Activated T-helper 1 cell treated with Interleukin-2 at 50 U/mL for 16 hours (primary cell): ENCODE results near the gene FNDC10.
A peak's percentile ranks its signal among the peaks of the same experiment; 100 is the strongest.
"Not testable (repeated sequence)": the region's sequence is repeated elsewhere in the genome, so short reads cannot be mapped to it uniquely, and the experiment has no call there.

Source experiments
- DNase-seq: peaks from one replicate; pipeline ENCODE4 v3.0.0-alpha.2; 2020; ENCODE audit warnings: low read depth

The FNDC10 gene

DNA sequence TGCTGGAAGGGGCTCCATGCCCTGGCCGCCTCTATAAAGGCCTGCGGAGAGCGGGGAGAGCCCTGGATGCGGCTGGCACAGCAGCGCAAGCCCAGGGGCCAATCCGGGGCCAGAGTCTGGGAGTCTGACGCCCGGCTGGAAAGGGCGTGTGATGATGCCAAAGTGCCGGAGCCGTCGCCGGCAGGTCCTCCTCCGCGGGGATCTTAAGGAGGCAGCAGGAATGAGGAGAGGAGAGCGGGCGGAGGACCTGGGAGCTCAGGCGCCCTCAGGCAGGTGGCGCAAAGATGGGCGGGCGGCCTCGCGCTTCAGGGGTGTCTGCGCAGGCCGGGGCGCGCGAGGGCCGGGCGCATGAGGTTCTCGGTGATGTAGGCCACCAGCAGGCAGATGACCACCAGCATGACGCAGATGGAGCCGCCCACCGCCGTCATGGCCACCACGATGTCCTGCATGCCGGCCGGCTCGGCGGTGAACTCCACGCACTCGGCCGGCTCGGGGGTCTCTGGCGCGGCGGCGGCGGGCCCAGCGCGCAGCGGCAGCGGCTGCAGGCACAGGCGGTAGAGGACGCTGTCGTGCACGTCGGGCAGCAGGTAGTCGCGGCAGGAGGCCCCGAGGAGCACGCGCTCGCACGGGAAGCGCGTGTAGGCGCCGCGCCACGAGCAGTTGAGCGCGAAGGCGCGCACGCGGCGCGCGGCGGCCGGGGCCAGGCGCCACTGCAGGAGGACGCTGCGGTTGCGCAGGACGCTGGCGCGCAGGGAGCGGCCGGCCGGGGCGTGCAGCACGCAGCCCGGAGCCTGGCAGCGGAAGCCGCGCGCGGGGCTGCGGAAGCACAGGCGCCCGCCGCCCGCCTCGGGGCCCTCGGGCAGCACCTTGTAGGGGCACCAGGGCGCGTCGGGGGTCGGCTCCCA is 653 bp downstream of the FNDC10 start:
- DNase-seq: no peak

DNA sequence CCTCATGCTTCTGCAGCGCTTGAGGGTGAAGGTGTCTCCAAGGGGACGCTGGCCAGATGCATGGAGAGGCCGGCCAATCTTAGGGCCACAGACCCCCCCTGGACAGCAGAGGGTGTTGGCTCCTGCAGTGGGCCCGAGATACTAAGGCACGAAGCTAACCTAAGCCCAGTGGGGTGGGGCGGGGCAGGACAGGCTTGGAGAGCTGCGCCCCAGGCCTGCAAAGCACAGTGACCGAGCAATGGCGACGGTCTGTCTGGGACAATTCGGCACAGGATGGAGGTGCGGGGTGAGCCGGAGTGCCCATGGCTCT is 1.3 kb downstream of the FNDC10 start:
- no peak for DNase-seq

DNA sequence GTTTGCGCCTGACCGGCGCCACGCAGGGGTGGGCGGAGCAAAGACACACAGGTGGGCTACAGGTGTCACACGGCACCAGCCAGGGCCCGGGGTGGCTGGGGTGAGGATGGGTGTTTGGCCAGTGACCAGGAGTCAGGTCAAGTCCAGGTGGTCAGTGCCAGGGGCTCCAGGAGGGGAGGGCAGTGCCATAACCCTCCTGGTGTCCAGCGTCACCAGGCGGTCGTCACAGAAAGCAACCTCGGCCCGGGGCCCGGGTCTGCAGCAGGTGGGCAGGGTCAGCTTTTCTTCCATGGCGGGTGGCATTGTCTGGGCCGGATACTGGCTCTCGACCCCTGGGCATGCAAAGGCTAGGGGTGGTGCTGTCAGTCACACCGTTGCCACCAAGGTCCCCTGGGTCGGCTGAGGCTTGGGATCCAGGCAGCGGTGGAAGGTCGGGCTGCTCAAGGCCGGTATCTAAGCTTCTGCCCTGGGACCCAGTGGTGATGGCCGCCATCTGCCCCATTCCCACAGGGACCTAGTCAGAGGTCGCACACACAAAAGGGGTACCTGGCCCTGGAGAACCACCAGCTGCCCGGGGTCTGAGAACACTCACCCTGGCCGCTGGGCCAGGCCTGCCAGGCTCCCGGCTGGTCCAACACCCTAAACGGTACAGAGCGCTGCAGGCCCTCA is 1.8 kb downstream of the FNDC10 start:
- no peak for DNase-seq

DNA sequence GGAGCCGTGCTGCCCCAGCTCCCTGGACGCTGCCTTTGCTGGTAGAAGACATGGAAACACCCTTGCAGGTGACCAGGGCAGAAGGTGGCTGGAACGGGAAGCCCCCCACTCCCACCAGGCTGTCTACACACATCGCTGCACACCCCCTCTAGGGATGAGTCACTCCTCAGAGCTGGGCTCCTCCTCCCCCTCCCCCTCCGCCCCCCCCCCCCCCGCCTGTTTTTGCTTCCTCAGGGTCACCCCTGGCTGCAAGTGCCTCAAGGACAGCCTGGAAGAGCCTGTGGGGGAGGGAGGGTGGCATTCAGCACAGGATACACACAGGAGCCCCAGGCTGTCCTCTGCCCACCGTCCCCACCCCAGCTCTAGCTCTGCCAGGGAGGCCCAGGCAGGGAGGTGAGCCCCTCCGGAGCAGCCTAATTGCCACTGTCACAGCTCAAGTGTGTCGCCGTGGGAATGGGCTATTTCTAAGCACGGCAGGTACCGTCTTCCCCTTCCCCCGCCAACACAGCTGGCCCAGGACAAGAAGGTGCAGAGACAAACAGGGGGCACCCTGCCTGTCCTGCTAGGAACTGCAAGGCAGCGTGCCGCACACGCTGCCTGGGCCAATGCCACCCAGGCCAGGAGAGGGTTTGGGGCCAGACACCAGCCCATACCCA is 2.5 kb downstream of the FNDC10 start:
- no peak for DNase-seq

DNA sequence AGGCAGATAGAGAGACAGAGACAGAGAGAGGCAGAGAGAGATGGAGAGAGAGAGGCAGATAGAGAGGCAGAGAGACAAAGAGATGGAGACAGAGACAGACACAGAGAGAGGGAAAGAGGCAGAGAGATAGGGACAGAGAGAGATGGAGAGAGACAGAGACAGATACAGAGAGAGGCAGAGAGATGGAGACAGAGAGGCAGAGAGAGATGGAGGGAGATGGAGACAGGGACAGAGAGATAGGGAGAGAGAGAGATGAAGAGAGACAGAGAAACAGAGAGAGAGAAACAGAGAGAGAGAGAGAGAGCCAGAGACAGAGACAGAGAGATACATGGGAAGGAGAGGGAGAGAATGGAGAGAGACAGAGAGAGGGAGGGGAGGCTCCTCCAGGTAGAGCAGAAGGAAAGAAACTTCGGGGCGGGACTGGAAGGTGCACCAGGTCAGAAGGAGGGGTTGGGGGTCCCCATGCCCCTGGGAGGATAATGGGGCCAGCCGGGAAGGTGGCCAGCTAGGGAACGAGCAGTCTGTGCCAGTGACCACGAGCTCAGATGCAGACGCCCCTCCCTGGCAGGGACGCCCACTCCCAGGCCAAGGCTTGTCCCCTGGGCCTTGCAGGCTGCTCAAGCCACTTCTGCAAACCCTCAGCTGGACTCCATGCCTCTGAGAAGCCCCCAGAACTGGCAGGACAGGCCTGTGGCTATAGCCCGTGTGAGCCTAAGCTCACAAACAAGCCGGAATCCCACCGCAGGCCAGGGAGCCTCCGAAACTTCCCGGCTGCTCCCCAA is 3.3 kb downstream of the FNDC10 start:
- no peak for DNase-seq

DNA sequence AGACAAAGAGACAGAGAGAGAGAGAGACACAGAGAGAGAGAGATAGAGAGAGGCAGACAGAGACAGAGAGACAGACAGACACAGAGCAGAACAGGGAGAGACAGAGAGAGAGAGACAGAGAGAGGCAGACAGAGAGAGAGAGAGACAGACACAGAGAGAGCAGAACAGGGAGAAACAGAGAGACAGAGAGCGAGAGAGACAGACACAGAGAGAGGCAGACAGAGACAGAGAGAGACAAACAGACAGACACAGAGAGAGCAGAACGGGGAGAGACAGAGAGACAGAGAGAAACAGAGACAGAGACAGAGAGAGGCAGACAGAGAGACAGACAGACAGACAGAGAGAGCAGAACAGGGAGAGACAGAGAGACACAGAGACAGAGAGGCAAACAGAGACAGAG is 4.6 kb downstream of the FNDC10 start:
- not testable (repeated sequence) for DNase-seq

DNA sequence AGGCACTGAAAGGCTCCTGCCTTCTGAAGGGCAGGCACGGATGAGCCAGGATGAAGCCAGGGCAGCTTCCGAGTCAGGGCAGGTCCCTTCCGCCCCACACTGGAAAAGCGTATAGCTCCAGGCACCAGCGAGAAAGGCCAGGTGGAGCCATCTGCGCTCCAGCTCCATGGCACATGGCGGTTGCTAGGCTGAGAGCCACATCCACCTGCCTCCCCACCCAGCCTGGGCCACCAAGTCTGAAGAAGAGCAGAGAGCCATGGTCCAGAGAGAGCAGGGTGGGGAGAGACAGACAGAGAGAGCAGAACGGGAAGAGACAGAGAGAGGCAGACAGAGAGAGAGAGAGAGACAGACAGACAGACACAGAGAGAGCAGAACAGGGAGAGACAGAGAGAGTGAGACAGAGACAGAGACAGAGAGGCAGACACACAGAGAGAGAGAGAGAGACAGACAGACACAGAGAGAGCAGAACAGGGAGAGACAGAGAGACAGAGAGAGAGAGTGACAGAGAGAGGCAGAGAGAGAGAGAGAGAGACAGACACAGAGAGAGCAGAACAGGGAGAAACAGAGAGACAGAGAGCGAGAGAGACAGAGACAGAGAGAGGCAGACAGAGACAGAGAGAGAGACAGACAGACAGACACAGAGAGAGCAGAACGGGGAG is 5.2 kb downstream of the FNDC10 start:
- no peak for DNase-seq

DNA sequence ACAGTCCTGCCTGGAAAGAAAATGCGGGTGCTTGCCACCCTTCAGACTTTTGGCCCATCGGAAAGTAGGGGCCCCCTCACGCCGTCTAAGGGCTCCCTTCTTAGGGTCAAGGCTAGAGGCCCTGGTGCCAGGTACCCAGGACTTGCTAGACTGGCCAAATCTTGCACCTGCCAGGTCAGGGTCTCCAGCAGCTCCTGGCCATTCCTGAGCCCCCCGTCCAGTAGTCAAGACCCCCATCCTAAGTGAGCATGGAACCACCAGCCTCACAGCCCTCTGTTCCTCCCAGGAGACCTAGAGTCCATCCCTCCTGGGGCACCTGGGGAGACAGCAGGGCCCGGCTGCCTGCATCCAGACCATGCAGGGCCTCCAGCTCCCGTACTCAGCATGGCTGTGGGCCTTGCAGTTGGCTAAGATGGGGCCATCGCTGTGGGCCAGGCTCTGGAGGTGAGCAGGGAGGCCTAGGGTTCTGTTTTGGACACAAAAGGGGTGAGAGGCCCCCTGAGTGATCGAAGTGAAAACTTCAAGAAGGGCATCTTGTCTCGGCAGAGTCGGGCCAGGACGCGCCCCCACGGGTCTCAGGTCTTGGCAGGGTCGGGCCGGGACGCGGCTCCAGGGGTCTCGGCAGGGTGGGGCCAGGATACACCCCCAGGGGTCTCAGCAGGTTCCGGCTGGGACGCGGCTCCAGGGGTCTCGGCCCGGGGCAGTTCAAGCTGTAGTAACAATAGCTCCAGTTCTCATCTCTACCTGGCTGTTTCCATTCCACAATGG is 5.9 kb downstream of the FNDC10 start:
- no peak for DNase-seq

DNA sequence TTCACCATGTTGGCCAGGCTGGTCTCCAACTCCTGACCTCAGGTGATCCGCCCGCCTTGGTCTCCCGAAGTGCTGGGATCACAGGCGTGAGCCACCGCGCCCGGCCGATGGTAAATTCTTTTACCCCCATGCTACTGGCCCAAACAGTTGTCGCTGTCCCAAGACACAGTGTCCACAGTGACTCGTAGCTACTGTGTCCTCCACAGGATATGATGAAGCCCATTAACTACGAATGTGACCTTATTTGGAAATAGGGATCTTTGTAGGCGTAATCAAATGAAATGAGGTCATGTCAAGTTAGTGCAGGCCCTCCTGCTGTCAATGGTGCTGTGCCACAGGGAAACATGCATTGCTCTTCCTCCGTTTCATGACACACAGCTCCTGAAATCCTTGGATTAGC is 8.5 kb downstream of the FNDC10 start:
- no peak for DNase-seq

DNA sequence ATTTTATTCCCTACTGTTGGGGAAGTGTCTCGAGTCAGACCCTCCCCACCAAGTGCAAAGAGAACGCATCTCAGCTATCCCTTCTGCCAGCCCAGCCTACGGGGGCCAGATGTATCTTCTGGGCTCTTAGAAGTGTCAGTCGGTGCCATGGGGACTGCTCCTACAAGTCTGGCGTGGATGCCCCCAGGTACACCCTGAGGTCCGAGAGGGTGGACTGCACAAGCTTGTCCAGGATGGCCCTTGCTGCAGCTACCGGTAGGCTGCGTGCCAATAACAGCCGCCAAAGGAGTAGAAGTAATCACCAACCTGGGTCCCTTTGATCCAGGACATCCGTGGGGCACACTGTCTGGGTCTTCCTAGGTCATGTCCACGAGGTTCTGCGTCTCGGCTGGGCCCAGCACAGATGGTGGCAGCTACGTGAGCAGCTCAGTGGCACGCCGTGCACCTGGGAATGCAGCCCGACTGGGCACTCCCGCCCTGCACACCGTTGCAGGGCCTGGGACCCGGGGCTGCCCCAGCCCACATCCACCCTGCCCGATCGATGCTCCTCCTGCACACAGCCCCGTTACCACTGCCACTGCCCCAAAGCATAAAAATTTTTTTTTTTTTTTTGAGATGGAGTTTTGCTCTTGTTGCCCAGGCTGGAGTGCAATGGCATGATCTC is 16.5 kb downstream of the FNDC10 start:
- no peak for DNase-seq

DNA sequence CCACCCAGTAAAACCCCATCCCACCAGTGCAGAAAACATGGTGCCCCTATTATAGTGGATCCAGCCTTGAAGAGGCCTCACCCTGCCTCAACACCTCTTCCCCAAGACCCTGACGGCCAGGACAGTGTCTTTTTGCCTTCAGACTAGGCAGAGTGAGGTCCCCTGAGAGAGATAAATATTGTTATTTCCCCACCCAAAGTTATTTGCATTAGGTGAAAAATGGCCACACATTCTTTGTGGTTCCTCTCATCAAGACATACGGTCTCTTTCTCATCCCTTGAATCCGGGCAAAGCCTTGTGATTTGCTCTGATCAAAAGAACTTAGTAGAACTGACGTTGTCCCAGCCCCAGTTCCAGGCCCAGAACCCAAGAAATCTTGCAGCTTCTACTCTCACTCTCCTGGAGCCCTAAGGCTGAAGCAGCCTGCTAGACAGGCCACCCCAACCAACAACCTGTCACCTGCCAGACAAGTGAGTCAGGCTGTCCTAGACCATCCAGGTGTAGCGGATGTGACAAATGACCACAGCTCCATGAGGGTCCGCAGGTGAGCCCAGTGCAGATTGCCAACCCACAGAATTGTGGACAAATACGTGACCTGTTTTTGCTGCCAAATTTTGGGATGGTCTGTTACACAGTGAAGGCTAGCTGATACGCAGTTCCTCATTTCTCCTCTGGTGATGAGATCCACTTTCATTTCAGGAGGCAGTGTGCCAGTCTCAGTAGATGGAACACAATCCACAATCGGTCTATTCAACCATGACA is 17.2 kb downstream of the FNDC10 start:
- DNase-seq: no peak

DNA sequence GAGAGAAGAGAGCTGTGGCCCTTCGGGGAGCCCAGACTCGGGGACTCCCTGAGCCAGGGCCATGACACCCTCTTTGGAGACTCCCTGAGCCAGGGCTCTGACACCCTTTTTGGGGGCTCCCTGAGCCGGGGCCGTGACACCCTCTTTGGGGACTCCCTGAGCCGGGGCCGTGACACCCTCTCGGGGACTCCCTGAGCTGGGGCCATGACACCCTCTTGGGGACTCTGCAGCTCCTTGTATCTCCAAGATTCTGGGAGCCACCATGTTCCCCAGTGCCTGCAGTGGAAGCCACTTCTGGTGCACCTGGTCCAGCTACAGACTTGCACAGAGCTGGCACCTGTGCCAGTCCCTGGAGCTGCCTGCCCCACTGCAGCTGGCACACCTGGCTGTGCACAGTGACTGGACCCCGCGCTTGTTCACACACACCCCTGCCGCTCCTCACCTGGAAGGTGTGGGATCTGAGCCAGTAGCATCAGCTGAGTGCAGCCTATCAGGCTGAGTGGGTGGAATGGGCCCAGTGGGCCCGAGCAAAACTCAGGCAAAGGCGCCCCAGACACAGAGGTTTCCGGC is 21.5 kb downstream of the FNDC10 start:
- no peak for DNase-seq

DNA sequence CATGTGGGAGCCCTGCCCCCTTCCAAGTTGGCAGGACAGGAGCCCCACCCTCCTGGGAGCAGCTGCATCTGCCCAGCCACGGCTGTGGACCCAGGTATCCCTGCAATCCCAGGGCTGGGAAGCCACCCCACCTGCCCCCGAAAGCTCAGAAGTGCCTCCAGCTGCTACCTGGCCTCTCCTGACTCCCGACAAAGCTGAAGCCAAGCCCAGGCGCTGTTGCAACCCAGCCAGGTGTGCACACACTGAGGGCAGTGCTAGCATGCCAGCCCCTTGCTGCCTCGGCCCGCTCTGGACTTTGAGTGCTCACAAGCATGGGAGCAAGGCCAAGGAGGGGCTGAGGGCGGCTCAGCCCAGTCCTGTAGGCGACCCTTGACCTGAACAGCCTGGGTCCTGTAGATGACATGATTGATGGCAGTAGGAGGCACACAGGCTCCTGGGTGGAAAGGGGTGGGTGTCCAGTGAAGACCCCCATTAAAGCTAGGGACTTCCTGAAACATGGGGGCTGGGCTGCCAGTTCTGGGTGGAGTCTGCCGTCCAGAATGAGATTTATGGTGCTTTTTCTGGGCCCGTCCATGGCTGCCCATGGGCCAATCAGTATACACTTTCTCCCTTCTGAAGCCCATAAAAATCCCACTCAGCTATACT is 22.4 kb downstream of the FNDC10 start:
- DNase-seq: no peak

DNA sequence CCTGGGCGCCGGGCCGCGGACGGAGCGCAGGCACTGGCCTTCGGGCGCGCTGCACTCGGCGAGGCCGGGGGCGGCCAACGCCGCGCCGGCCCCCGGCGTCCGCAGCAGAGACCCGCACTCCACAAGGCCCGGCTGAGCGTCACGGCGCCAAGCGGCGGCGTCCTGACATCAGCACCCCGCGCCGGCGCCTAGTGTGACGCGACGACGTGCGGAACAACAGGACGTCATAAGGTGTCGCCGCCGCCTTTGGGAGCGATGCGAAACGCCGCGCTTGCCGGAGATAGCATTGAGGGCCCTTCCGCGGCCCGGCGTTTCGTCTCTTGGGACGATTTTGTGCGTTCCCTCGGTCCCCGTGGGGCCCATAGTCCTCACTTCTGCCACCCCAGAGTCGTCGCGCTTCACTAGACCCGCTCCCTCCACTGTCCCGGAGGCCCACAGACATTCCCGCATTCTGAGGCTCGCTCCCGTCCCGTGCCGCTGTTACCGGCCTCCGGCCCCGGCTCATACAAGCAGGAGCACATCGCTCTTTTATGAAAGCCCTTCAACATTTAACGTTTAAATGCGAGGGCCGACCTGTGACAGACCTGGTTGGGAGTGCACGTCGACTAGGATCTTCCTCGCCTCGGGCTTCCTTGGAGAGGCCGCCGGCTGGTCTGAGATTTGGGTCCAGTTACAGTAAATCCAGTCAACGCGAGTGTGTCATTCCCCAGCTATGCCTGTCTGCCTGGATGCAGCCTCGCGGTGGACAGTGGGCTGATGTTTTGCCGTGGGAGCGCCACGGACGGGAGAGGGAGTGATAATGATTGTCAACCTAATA is 25.0 kb downstream of the FNDC10 start, which contains the start of gene SSU72:
Gene SSU72, minus strand, starts transcription at position 143 of the 817 bp plus-strand sequence. CDS start 306 bp downstream, outside the sequence.
- DNase-seq: peak; percentile 86

DNA sequence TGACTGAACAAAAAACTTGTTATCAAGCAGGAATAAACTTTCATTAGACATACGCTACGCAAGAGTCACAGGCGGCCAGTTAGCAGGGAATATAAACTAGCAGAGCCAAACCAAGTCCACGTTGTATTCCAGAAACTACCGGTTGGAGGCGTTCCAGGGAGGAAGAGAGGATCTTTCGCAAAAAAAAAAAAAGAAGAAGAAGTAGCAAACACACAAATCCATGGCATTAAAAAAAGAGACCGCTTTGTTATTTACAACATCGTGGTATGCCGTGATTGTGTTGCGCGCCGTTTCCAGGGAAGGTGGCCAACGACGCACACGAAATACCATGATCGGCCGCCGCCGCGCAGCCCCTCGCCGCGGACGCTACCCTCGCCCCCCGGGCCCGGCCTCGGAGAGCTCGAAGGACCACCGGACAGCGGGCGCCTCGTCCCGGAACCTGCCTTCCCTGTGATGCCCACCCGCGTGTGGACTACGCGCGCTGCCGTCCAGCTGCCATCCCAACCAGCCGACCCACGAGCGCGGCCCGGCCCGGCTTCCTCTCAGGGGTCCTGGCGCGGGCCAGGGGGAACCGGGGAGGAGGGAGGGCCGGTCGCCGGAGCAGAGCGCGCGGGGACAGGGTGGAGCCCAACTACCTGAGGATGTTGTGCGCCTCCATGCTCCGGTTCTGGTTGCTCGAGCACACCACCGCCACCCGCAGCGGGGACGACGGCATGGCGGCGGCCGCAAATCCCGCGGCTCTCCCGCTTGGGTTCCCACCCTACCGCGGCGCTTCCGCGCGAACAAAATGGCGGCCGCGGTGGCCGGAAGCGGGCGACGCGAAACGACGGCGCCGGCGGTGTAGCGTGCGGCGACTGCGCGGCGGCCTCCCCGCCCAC is 25.9 kb downstream of the FNDC10 start:
- DNase-seq: peak; percentile 66

DNA sequence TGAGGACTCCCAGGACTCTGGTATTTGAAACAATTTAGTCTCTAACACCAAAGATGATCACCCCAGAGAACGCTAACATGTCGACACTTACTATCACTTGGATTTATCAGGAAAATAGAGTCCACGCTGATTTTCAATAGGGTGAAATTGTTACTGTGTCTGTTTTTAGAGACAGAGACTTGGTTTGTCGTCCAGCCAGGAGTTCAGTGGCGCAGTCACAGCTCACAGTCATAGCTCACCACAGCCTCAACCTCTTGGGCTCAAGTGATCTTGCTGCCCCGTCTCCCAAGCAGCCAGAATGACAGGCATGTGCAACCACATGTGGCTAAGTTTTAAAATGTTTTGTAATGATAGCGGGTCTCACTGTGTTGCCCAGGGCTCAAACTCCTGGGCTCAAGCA is 30.6 kb downstream of the FNDC10 start:
- no peak for DNase-seq

DNA sequence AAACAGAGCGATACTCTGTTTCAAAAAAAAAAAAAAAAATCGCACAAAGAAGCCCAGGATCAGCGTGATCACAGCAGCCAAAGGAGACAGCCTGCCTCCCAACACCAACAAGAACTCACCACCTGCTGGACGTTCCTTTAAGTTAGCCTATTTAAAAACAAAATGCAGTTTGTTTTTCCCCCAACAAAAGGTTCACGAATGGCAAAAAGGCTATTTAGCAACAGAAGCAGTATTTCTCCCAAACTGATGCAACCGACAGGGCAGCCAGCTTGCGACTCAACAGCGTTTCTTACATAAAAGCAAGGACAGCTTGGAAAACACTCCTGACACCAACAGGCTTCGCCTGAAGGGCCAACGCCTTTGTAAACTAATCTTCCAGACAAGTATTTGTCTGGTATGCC is 32.0 kb downstream of the FNDC10 start:
- no peak for DNase-seq
